Activated T-helper 2 cell treated with anti-CD3 and anti-CD28 coated beads, Interferon-gamma antibody, Interleukin-2, Interleukin-4, amounts not matched to agents 10 μg/mL and 5 μg/mL and 100 μg/mL, durations not matched to agents 14 hours and 24 hours and 36 hours (primary cell): ENCODE data around the gene NUAK1. TPM values are rescaled to one million over a fixed set of nuclear protein-coding genes. Genes with fewer than 3 reads are reported as not detected.

Experiments
- DNase-seq: peaks from one replicate; pipeline ENCODE4 v3.0.0; 2021; ENCODE audit warnings: low spot score
- H3K27ac Mint-ChIP-seq: one replicate; pipeline ENCODE4 v1.8.0; 2021; ENCODE audit warnings: mixed read lengths
- H3K27me3 Mint-ChIP-seq: one replicate; pipeline ENCODE4 v1.8.0; 2021; ENCODE audit warnings: low read depth, mixed read lengths
- H3K36me3 Mint-ChIP-seq: one replicate; pipeline ENCODE4 v1.8.0; 2021; ENCODE audit warnings: low read depth, mixed read lengths
- H3K4me1 Mint-ChIP-seq: one replicate; pipeline ENCODE4 v1.8.0; 2021; ENCODE audit warnings: low read depth, mixed read lengths
- H3K4me3 Mint-ChIP-seq: one replicate; pipeline ENCODE4 v1.8.0; 2021; ENCODE audit warnings: low read depth, mild to moderate bottlenecking, moderate library complexity, mixed read lengths
- H3K9me3 Mint-ChIP-seq: one replicate; pipeline ENCODE4 v1.8.0; 2021; ENCODE audit warnings: mixed read lengths
- intact Hi-C: fragments of 100-400 bp; cut with micrococcal nuclease; formaldehyde crosslinking; loops from one replicate; pipeline ENCODE4 v1.15.1; 2023
- total RNA-seq: library from RNA; stranded (reverse); gene quantifications from 2 replicates; pipeline ENCODE4 v1.2.3, GENCODE V29; 2022

NUAK1 gene
- total RNA-seq, 1 donor from 2014 or later: 0.02 TPM

- Mint-ChIP-seq H3K36me3 (no peaks in the 10 kb centered on the region), H3K27me3 (peaks cover 15% of the 10 kb centered on the region), H3K27ac (no peak overlapping the region), H3K9me3 (no peaks in the 10 kb centered on the region), H3K4me3 (no peak overlapping the region), H3K4me1 (no peaks in the 10 kb centered on the region)
- intact Hi-C loops: no loop called here
- no peak for DNase-seq
Observed at GRCh38 chr12:106090591-106091445, 47.9 kb downstream of the NUAK1 start.

- DNase-seq: no peak
- Mint-ChIP-seq H3K27me3 (peaks cover 18% of the 10 kb centered on the region), H3K4me3 (no peak overlapping the region), H3K36me3 (no peaks in the 10 kb centered on the region), H3K9me3 (no peaks in the 10 kb centered on the region), H3K27ac (no peak overlapping the region), H3K4me1 (no peaks in the 10 kb centered on the region)
- intact Hi-C loops: no loop called here
Observed at GRCh38 chr12:106089935-106090334, 48.8 kb downstream of the NUAK1 start.

- no peaks in the 10 kb centered on the region for H3K36me3 Mint-ChIP-seq
- H3K9me3 Mint-ChIP-seq: no peaks in the 10 kb centered on the region
- no peak overlapping the region for H3K27ac Mint-ChIP-seq
- no peak overlapping the region for H3K4me3 Mint-ChIP-seq
- H3K4me1 Mint-ChIP-seq: no peaks in the 10 kb centered on the region
- no peak for DNase-seq
- intact Hi-C loops: no loop called here
- H3K27me3 Mint-ChIP-seq: peaks cover 21% of the 10 kb centered on the region
Observed at GRCh38 chr12:106088811-106089485, 49.8 kb downstream of the NUAK1 start.

- Mint-ChIP-seq H3K27me3 (peaks cover 25% of the 10 kb centered on the region), H3K36me3 (no peaks in the 10 kb centered on the region), H3K27ac (no peak overlapping the region), H3K9me3 (no peaks in the 10 kb centered on the region), H3K4me3 (no peak overlapping the region), H3K4me1 (no peaks in the 10 kb centered on the region)
- no peak for DNase-seq
- intact Hi-C loops: no loop called here
Observed at GRCh38 chr12:106088246-106088808, 50.4 kb downstream of the NUAK1 start.

GRCh38 chr12:106086696-106087095 lies 52.1 kb downstream of the NUAK1 start:
- no peaks in the 10 kb centered on the region for H3K9me3 Mint-ChIP-seq
- no peaks in the 10 kb centered on the region for H3K36me3 Mint-ChIP-seq
- no peaks in the 10 kb centered on the region for H3K4me1 Mint-ChIP-seq
- intact Hi-C loops: no loop called here
- H3K27ac Mint-ChIP-seq: no peak overlapping the region
- no peak overlapping the region for H3K4me3 Mint-ChIP-seq
- peaks cover 29% of the 10 kb centered on the region for H3K27me3 Mint-ChIP-seq
- no peak for DNase-seq

- Mint-ChIP-seq H3K36me3 (no peaks in the 10 kb centered on the region), H3K27me3 (peaks cover 36% of the 10 kb centered on the region), H3K9me3 (no peaks in the 10 kb centered on the region), H3K4me3 (no peak overlapping the region), H3K4me1 (no peaks in the 10 kb centered on the region), H3K27ac (no peak overlapping the region)
- intact Hi-C loops: no loop called here
- no peak for DNase-seq
Observed at GRCh38 chr12:106085213-106085612, 53.5 kb downstream of the NUAK1 start.

GRCh38 chr12:106084759-106085158 lies 54.0 kb downstream of the NUAK1 start:
- no peak for DNase-seq
- no peak overlapping the region for H3K27ac Mint-ChIP-seq
- intact Hi-C loops: no loop called here
- peaks cover 38% of the 10 kb centered on the region for H3K27me3 Mint-ChIP-seq
- no peaks in the 10 kb centered on the region for H3K4me1 Mint-ChIP-seq
- no peaks in the 10 kb centered on the region for H3K9me3 Mint-ChIP-seq
- H3K36me3 Mint-ChIP-seq: no peaks in the 10 kb centered on the region
- H3K4me3 Mint-ChIP-seq: no peak overlapping the region

- intact Hi-C loops: no loop called here
- DNase-seq: no peak
- no peak overlapping the region for H3K27ac Mint-ChIP-seq
Observed at GRCh38 chr12:106084014-106084671, 54.6 kb downstream of the NUAK1 start.

GRCh38 chr12:106082216-106083175 lies 56.3 kb downstream of the NUAK1 start:
- Mint-ChIP-seq H3K9me3 (no peaks in the 10 kb centered on the region), H3K36me3 (no peaks in the 10 kb centered on the region), H3K4me3 (no peak overlapping the region), H3K4me1 (no peaks in the 10 kb centered on the region), H3K27me3 (peaks cover 46% of the 10 kb centered on the region), H3K27ac (no peak overlapping the region)
- intact Hi-C loops: no loop called here
- no peak for DNase-seq

More at GRCh38 chr12:106084014-106084671, 54.6 kb downstream of the NUAK1 start:
- H3K27me3 Mint-ChIP-seq: peaks cover 42% of the 10 kb centered on the region
- no peaks in the 10 kb centered on the region for H3K36me3 Mint-ChIP-seq
- H3K9me3 Mint-ChIP-seq: no peaks in the 10 kb centered on the region
- H3K4me3 Mint-ChIP-seq: no peak overlapping the region
- no peaks in the 10 kb centered on the region for H3K4me1 Mint-ChIP-seq

- Mint-ChIP-seq H3K4me3 (no peak overlapping the region), H3K27me3 (peaks cover 51% of the 10 kb centered on the region), H3K9me3 (no peaks in the 10 kb centered on the region), H3K27ac (no peak overlapping the region), H3K4me1 (no peaks in the 10 kb centered on the region), H3K36me3 (no peaks in the 10 kb centered on the region)
- intact Hi-C loops: no loop called here
- DNase-seq: no peak
Observed at GRCh38 chr12:106081606-106082005, 57.1 kb downstream of the NUAK1 start.

- Mint-ChIP-seq H3K9me3 (no peaks in the 10 kb centered on the region), H3K4me3 (no peak overlapping the region), H3K27me3 (peaks cover 53% of the 10 kb centered on the region), H3K36me3 (no peaks in the 10 kb centered on the region), H3K4me1 (no peaks in the 10 kb centered on the region), H3K27ac (no peak overlapping the region)
- no peak for DNase-seq
- intact Hi-C loops: no loop called here
Observed at GRCh38 chr12:106080791-106081170, 58.0 kb downstream of the NUAK1 start.
